GM12878 (cell line): ENCODE results near the gene REEP3. TPM values are rescaled to one million over a fixed set of nuclear protein-coding genes. Genes with fewer than 3 reads are reported as not detected.

Experiments used
- ATAC-seq: fragments of 200-7000 bp; cut with Tn5 transposase; 3 replicates; pipeline ENCODE4 v1.9.1; 2020; ENCODE audit warnings: mild to moderate bottlenecking, moderate library complexity
- BruUV-seq: library from RNA; stranded (reverse); fragments of 400-500 nt; replicated peaks from 2 replicates; lab custom pipeline; 2021; lab: Mats Ljungman, UMichigan
- CTCF ChIA-PET: fragments of 300-600 bp; sonication (Branson Sonifier 250); formaldehyde crosslinking; extraction: SDS; loops from one replicate; lab custom pipeline; 2021; ENCODE audit warnings: inconsistent platforms; lab: Yijun Ruan, JAX
- POLR2A ChIA-PET: fragments of 350-600 bp; formaldehyde crosslinking; extraction: SDS; loops from one replicate; lab custom pipeline; 2021; ENCODE audit warnings: inconsistent platforms; lab: Charles Lee
- RAD21 ChIA-PET: fragments of 300-600 bp; sonication (Branson Sonifier 250); formaldehyde crosslinking; loops from one replicate; lab custom pipeline; 2023; ENCODE audit warnings: antibody characterized with exemption; ENCODE audit not compliant: unreplicated experiment; lab: Charles Lee
- SMC1A ChIA-PET: fragments of 300-600 bp; sonication (Branson Sonifier 250); formaldehyde crosslinking; loops from one replicate; lab custom pipeline; 2023; ENCODE audit not compliant: unreplicated experiment, uncharacterized antibody; lab: Charles Lee
- DNase-seq: peaks from one replicate; pipeline ENCODE4 v3.0.0-alpha.2; 2011; ENCODE audit warnings: low read depth, low spot score
- FAIRE-seq: peaks from 3 replicates; lab custom pipeline; 2011; peaks lifted over from hg19 to GRCh38; lab: Jason Lieb, UNC
- H2AFZ ChIP-seq: 2 replicates; pipeline ENCODE4 v1.6.0; 2011; ENCODE audit warnings: low read depth, low read length, control low read depth; ENCODE audit not compliant: control insufficient read depth
- H3K27ac ChIP-seq: 2 replicates; pipeline ENCODE4 v1.5.1; 2011; ENCODE audit warnings: control low read depth; ENCODE audit not compliant: control insufficient read depth, insufficient read depth
- H3K27me3 ChIP-seq, 2 experiments: replicated peaks in 1 of 2; 2 replicates each; pipeline versions ENCODE4 v1.6.0 to v1.6.1; 2011; ENCODE audit warnings: low read length in 1 of 2; ENCODE audit not compliant: control insufficient read depth in 2 of 2, insufficient read depth in 2 of 2
- H3K36me3 ChIP-seq, 2 experiments: 2 replicates each; pipeline ENCODE4 v1.5.1; 2011; ENCODE audit warnings: low read length in 1 of 2; ENCODE audit not compliant: control insufficient read depth in 2 of 2, insufficient read depth in 2 of 2
- H3K4me1 ChIP-seq: 2 replicates; pipeline ENCODE4 v1.6.1; 2011; ENCODE audit warnings: mild to moderate bottlenecking, low read length, moderate library complexity, mixed read lengths; ENCODE audit not compliant: control insufficient read depth, insufficient read depth
- H3K4me2 ChIP-seq: 2 replicates; pipeline ENCODE4 v1.6.0; 2011; ENCODE audit warnings: control low read depth; ENCODE audit not compliant: control insufficient read depth, insufficient read depth
- H3K4me3 ChIP-seq: fragments of 200-600 bp; sonication (generic); 2 replicates; pipeline ENCODE4 v1.5.1; 2016
- H3K79me2 ChIP-seq: 2 replicates; pipeline ENCODE4 v1.6.0; 2011; ENCODE audit warnings: low read length; ENCODE audit not compliant: control insufficient read depth, insufficient read depth
- H3K9ac ChIP-seq: 2 replicates; pipeline ENCODE4 v1.8.0; 2011; ENCODE audit warnings: low read length, control low read depth, mixed read lengths; ENCODE audit not compliant: control insufficient read depth, insufficient read depth
- H3K9me3 ChIP-seq: replicated peaks from 3 replicates; pipeline ENCODE4 v1.5.1; 2011; ENCODE audit warnings: mild to moderate bottlenecking, low read length; ENCODE audit not compliant: control insufficient read depth, insufficient read depth
- H4K20me1 ChIP-seq: 2 replicates; pipeline ENCODE4 v1.6.0; 2011; ENCODE audit not compliant: control insufficient read depth, insufficient read depth
- BACH1 ChIP-seq: fragments of 450-650 bp; IDR thresholded peaks from 2 replicates; pipeline ENCODE4 v1.6.1; 2017; ENCODE audit warnings: mild to moderate bottlenecking, borderline replicate concordance
- BRCA1 ChIP-seq: IDR thresholded peaks from 2 replicates; pipeline ENCODE4 v1.6.1; 2011; ENCODE audit warnings: low read depth, low read length, improper control_type of control experiment
- CHD4 ChIP-seq: fragments of 200-600 bp; sonication (generic); IDR thresholded peaks from 2 replicates; pipeline ENCODE4 v1.6.1; 2016; ENCODE audit warnings: mild to moderate bottlenecking
- CREB1 ChIP-seq: IDR thresholded peaks from 2 replicates; pipeline ENCODE4 v1.6.1; 2012; ENCODE audit warnings: low read depth, mild to moderate bottlenecking, inconsistent platforms
- CREM ChIP-seq: IDR thresholded peaks from 2 replicates; pipeline ENCODE4 v1.6.1; 2014; ENCODE audit warnings: antibody characterized with exemption, low read depth
- EED ChIP-seq: sonication (generic); IDR thresholded peaks from 2 replicates; pipeline ENCODE4 v1.6.1; 2016; ENCODE audit warnings: antibody characterized with exemption, low read depth
- ESRRA ChIP-seq: IDR thresholded peaks from 2 replicates; pipeline ENCODE4 v1.6.1; 2012; ENCODE audit warnings: mild to moderate bottlenecking, low read length, improper control_type of control experiment
- GABPA ChIP-seq: IDR thresholded peaks from 2 replicates; pipeline ENCODE4 v1.6.1; 2014; ENCODE audit warnings: antibody characterized with exemption, low read depth, mild to moderate bottlenecking, inconsistent platforms
- IKZF1 ChIP-seq: fragments of 450-650 bp; conservative IDR thresholded peaks from 2 replicates; pipeline ENCODE4 v1.6.1; 2017; ENCODE audit warnings: antibody characterized with exemption, mild to moderate bottlenecking
- JUNB ChIP-seq: IDR thresholded peaks from 2 replicates; pipeline ENCODE4 v1.6.1; 2016; ENCODE audit warnings: antibody characterized with exemption, mild to moderate bottlenecking
- NFYB ChIP-seq: IDR thresholded peaks from 2 replicates; pipeline ENCODE4 v1.6.1; 2011; ENCODE audit warnings: low read depth, mild to moderate bottlenecking, low read length, improper control_type of control experiment, moderate library complexity; ENCODE audit not compliant: insufficient read depth
- POU2F2 ChIP-seq: IDR thresholded peaks from 3 replicates; pipeline ENCODE4 v1.6.1; 2011; ENCODE audit warnings: low read depth, mild to moderate bottlenecking, low read length, borderline replicate concordance
- TBL1XR1 ChIP-seq: IDR thresholded peaks from 2 replicates; pipeline ENCODE4 v1.6.1; 2012; ENCODE audit warnings: low read depth, low read length, improper control_type of control experiment
- TCF12 ChIP-seq: IDR thresholded peaks from 2 replicates; pipeline ENCODE4 v1.6.1; 2011; ENCODE audit warnings: low read depth, mild to moderate bottlenecking, low read length
- ZNF384 ChIP-seq: IDR thresholded peaks from 2 replicates; pipeline ENCODE4 v1.6.1; 2012; ENCODE audit warnings: low read depth, mild to moderate bottlenecking, low read length, improper control_type of control experiment, borderline replicate concordance
- WGBS: methylation state at CpG from one replicate; pipeline ENCODE4 v1.1.6; 2016; ENCODE audit warnings: low lambda C conversion rate; ENCODE audit not compliant: insufficient replicate concordance, insufficient coverage; ENCODE audit errors: missing lambda C conversion rate; 5-methylcytosine and 5-hydroxymethylcytosine counted together
- in situ Hi-C: fragments of 300-500 bp; cut with MboI; formaldehyde crosslinking; loops from 9 replicates; pipeline ENCODE4 v1.14.3; 2018; ENCODE audit warnings: mixed read lengths
- intact Hi-C: fragments of 100-400 bp; cut with micrococcal nuclease; formaldehyde crosslinking; loops from one replicate; pipeline ENCODE4 v1.14.2; 2022; ENCODE audit not compliant: unreplicated experiment
- polyA plus RNA-seq, 11 experiments: library from polyadenylated mRNA; depleted of rRNA in 4 of 11; unstranded in 6 of 11; stranded (reverse) in 5 of 11; fragments of >200 nt; fragmentation: Nextera tagmentation in 4 of 11; fragmentation: Illumina TruSeq in 1 of 11; extraction: Ambion mirVana in 4 of 11; extraction: Trizol in 1 of 11; gene quantifications; 1 replicate in 1 of 11; 2 replicates in 10 of 11; pipeline versions ENCODE4 v1.2.1 to v1.2.3, GENCODE V29; 2011 to 2016; ENCODE audit warnings: inconsistent platforms in 2 of 11, missing spikeins in 2 of 11, low read depth in 1 of 11
- total RNA-seq, 4 experiments: library from RNA; depleted of rRNA in 3 of 4; stranded (reverse); fragments of >200 nt in 3 of 4; fragmentation: Illumina TruSeq in 1 of 4; extraction: Trizol in 1 of 4; gene quantifications; 2 replicates each; pipeline versions ENCODE4 v1.2.1 to v1.2.3, GENCODE V29; 2013 to 2021
- TF ChIP-seq, protein P1 (sequence below): IDR thresholded peaks from 2 replicates; pipeline ENCODE4 v1.6.1; 2012; ENCODE audit warnings: low read depth, low read length, improper control_type of control experiment
- TF ChIP-seq, protein P2 (sequence below): IDR thresholded peaks from 2 replicates; pipeline ENCODE4 v1.6.1; 2011; ENCODE audit warnings: borderline replicate concordance, low read depth, mild to moderate bottlenecking, moderate library complexity, low read length; ENCODE audit not compliant: insufficient read depth, poor library complexity, severe bottlenecking

Gene REEP3
- total and polyA plus RNA-seq, 10 of the 15 experiments (the other 5 are each of a cell fraction or from before 2014, with no cell fraction given) = 4.9 to 25.9 (median 16.2) TPM

DNA sequence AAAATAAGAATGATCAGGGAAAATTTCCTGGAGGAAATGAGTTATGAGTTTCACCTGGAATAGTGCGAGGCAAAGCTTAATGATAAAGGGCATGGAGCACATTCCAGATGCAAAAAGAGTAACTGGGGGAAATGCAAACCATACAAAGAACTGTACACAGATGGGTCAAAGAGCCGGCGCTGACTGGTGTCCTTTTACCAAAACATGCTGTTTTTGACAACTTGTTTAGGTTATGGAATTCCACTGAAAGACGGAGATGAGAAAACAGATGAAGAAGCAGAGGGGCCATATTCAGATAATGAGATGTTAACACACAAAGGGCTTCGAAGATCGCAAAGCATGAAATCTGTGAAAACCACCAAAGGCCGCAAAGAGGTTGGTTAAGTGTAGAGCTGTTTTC is 98.2 kb downstream of the REEP3 start:
- in situ Hi-C loops = no loop called here
- FAIRE-seq = no peak

More for the DNA sequence above, 98.2 kb downstream of the REEP3 start:
- Histone ChIP-seq H3K9ac (no peak overlapping the region), H3K9me3 (no peaks in the 10 kb centered on the region), H3K27me3 (no peaks in the 10 kb centered on the region), H3K27ac (no peak overlapping the region), H3K4me2 (no peak overlapping the region), H3K4me1 (no peaks in the 10 kb centered on the region), H2AFZ (no peak overlapping the region), H4K20me1 (no peaks in the 10 kb centered on the region), H3K36me3 (no peaks in the 10 kb centered on the region), H3K4me3 (no peak overlapping the region), H3K79me2 (no peaks in the 10 kb centered on the region)
- intact Hi-C loops = no loop called here
- no TSS peak for BruUV-seq
- WGBS = 98% methylated on average over 7 of the region's 7 CpGs
- RAD21 ChIA-PET = no interaction called here
- POLR2A ChIA-PET = no interaction called here
- SMC1A ChIA-PET = interaction anchor here (1.1 kb wide), 1 partner anchor 9 kb away, joined by 6 read pairs; no protein-coding TSS in a partner anchor
- no peak for DNase-seq
- TF ChIP-seq TCF12 (no peak), EED (no peak), BRCA1 (no peak), TBL1XR1 (no peak), JUNB (no peak), BACH1 (no peak), NFYB (no peak), CREM (no peak), CHD4 (no peak), CREB1 (no peak), POU2F2 (no peak), ESRRA (no peak), IKZF1 (no peak), GABPA (no peak), ZNF384 (no peak)
- TF ChIP-seq, protein P1, sequence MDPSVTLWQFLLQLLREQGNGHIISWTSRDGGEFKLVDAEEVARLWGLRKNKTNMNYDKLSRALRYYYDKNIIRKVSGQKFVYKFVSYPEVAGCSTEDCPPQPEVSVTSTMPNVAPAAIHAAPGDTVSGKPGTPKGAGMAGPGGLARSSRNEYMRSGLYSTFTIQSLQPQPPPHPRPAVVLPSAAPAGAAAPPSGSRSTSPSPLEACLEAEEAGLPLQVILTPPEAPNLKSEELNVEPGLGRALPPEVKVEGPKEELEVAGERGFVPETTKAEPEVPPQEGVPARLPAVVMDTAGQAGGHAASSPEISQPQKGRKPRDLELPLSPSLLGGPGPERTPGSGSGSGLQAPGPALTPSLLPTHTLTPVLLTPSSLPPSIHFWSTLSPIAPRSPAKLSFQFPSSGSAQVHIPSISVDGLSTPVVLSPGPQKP = no peak
- TF ChIP-seq, protein P2, sequence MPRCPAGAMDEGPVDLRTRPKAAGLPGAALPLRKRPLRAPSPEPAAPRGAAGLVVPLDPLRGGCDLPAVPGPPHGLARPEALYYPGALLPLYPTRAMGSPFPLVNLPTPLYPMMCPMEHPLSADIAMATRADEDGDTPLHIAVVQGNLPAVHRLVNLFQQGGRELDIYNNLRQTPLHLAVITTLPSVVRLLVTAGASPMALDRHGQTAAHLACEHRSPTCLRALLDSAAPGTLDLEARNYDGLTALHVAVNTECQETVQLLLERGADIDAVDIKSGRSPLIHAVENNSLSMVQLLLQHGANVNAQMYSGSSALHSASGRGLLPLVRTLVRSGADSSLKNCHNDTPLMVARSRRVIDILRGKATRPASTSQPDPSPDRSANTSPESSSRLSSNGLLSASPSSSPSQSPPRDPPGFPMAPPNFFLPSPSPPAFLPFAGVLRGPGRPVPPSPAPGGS = no peak
- ATAC-seq = no peak
- CTCF ChIA-PET = interaction anchor here (1.0 kb wide), 1 partner anchor 9 kb away, joined by 3 read pairs; no protein-coding TSS in a partner anchor
